GM15510 (cell line): ENCODE data around the gene TMEM108.

ENCODE experiments used
- POLR2A ChIP-seq: IDR thresholded peaks from 3 replicates; pipeline ENCODE4 v1.6.1; 2011; ENCODE audit warnings: borderline replicate concordance; ENCODE audit not compliant: insufficient read length; ENCODE audit errors: extremely low read depth

TMEM108 gene

DNA sequence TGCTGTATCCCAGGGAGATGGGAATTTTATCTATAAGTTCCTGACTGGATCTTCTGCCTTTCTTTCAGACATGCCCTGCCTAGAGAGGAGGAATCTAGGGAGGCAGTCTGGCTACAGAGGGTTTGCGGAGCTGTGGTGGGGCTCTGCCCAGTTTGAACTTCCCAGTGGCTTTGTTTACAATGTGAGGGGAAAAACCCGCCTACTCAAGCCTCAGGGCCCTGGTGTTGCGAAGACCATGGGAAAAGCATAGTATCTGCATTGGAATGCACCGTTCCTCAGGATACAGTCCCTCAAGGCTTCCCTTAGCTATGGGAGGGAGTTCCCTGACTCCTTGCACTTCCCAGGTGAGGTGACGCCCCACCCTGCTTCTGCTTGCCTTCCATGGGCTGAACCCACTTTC is 168.7 kb downstream of the TMEM108 start:
- no peak for TF ChIP-seq POLR2A

DNA sequence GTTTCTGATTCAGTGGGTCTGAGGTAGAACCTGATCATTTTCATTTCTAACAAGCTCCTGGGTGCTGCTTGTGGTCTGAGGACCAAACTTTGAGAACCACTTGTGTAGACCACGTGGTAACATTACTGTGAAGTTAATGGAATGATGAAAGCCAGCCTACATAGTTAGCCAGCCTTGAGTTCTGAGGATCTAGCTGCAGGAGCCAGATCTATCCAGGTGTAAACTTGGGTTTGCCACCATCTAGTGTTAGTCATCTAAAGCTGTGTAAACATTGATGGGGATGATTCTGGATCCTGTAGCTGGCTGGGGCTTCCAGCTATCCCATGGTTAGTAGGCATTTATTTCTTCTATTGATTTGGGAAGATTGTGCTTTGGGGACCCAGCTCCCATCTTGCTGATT is 170.0 kb downstream of the TMEM108 start:
- no peak for TF ChIP-seq POLR2A

DNA sequence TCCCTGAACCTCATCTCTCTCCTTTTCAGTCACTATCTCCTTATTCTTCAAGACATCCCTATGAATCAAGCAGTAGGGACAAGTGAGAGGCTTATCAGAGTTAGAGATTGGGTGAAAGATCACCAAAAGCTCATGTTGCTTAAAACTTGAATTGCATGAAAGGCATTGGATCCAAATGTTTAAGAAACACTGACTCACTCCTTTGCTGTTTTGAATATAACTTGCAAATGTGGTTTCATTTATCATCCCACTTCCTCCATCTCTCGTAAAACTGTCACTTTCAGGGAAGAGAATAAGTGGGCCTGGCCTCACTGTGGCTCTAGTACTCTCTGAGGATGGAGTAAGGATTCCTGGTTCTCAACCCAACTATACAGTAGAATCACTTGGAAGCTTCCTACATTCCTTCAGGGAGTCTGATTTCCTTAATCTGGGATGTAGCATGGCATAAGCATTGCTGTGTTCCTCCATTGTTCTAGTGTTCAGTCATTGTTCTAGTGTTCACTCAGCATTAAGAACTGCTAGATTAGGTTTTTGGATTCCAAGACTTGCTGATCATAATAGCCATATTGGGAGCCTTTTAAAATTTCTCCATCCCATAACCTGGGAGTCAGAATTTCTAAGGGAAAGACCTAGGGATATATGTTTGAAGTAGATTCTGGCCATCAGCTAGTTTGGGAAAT is 171.8 kb downstream of the TMEM108 start:
- TF ChIP-seq POLR2A: no peak

DNA sequence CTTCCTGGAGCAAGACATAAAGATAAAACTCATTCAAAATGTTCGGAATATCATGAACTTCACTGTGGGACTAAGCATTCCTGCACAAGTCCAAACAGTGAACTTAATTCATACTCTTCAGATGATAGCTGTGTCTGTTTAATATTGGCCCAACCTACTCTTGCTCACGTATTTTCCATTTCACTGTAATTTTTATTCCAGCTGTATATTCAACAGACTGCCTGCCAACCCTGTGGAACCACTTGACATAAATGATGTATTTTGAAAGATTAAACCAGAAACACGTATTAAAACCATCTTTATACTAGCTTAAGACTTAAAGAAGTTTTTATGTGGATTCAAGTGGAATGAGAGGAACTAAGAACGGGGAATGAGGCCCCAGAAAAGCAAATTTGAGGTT is 172.5 kb downstream of the TMEM108 start:
- TF ChIP-seq POLR2A: no peak

DNA sequence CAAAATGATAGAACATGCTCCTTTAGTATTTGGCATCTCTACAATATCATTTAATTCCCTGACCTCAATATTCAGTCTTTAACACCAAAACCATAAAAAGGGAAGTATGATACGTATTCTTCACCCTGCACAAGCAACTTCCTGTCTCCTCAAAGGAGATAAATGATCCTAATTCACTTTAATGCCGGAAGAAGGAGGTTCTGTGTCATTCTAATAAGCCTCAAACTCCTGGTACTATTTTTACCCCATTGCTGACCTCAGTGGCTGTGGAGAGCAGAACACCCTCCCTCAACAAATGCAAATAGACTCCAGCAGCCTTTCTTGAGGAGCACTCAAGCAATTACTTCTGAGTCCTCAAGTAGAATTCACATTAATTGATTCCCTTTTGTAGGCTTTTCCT is 173.3 kb downstream of the TMEM108 start:
- TF ChIP-seq POLR2A: no peak

DNA sequence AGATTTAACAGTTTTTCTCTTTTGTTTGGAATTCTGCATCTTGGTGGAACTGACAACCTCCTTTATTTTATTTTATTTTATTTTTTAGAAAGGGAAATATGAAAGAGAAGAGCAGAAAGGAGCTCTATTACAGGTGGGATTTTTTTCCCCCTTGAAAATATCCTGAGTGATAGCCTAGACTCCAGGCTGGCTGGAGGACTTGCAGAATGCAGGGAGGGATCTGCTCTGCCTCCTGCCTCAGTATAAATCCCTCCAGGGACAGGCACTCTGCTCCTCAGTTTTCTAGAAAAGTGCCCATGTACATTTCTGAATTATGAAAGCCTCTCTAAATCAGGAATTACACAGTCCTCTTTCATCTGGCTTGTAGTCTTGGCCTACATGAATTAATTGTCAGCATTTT is 173.7 kb downstream of the TMEM108 start:
- TF ChIP-seq POLR2A: no peak

DNA sequence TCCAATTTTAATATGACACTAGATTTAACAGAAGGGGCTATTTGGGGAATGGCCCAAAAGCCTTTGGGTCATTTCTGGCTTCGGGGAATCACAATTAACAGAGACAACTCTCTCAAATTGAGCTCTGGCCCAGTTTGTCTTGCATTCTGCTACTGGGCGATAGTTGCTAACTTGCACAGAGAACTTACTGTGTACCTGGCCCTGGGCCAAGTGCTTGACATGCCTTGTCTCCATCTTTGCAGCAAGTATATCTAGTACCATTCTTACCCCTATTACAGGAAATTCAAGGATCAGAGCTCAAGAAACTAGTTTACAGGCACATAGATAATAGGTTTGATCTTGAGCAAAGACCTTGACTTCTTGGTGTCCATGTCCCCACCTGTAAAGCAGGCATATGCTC is 175.7 kb downstream of the TMEM108 start:
- no peak for TF ChIP-seq POLR2A

DNA sequence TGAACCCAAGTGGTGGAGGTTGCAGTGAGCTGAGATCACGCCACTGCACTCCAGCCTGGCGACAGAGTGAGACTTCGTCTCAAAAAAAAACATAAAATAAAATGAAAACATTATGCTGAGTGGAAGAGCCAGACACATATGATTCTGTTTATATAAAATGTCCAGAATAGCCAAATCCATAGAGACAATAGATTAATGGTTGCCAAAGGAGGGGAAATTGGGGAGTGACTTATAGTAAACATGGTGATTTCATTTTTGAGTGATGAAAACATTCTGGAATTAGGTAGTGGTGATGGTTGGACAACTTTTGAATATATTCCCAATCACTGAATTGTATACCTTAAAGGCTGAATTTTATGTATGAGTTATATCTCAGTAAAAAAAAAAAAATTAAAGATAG is 189.6 kb downstream of the TMEM108 start:
- TF ChIP-seq POLR2A: no peak

DNA sequence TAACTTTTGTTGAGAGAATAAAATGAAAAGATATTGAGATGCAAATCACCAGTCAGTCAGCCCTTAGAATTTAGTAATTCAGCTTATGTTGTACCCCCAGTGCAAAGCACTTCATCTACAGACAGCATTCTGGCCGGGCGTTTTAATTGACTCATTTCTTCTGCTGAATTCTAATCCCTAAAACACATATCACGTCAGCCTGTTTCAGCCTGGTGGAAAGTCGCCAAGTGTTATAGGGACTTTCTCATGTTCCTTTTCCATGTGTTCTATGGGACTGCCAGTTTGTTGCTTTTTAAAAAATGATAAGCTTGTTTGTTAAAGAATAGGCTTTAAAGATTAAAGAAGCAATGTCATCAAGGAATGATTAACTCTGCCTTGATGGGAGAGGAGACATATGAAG is 192.0 kb downstream of the TMEM108 start:
- TF ChIP-seq POLR2A: no peak

DNA sequence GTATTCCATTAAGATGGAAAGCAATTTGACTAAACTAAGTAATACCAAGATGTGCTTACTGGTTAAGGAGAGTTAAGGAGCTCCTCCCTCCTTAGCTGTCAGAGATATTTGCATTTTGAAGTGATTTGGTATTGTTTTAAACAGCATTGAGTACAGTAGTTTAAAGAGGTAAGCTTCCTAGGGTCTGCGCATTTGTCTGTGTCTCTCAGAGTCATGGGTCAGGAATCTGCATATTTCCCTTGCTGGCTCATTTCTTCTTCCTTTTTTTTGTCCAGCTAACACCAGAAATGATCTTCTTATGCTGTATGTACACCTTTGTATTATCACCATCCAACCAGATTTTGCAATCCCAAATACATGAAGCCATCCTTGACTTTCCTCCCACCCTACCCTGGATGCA is 198.7 kb downstream of the TMEM108 start:
- TF ChIP-seq POLR2A: no peak

DNA sequence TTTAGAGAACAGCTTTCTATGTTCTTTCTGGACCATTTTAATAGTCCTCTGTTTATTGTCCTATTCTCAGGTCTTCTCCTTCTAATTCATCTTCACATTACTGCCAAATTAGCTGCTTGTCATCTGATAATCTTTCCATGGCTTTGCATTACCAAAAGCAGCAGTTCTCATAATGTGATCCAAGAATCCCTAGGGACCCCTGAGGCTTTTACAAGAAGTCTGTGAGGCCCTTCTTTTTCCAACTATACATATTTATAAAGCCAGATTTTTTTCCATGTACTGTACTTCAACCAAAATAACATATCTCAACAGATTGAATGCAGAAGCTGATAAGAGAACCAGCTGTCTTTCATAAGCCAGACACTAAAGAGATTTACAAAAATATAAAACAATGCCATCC is 199.2 kb downstream of the TMEM108 start:
- TF ChIP-seq POLR2A: no peak

DNA sequence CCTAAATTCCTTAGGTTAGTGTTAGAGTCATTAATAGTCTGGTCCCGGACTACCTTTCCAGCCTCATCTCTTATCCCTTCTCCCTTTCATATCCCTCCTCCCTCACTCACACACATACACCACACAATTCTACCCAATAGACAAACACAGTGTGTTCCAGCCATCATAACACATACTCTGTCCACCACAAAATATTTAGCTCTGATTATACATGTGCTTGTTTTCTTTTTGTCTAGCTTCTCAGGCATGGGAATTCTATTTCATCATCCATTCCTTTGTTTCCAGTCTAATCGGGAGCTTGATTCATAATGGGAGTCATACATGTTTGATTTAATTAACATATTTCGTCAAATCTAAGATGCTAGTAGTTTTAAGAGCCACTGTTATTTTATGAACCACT is 199.8 kb downstream of the TMEM108 start:
- TF ChIP-seq POLR2A: no peak

DNA sequence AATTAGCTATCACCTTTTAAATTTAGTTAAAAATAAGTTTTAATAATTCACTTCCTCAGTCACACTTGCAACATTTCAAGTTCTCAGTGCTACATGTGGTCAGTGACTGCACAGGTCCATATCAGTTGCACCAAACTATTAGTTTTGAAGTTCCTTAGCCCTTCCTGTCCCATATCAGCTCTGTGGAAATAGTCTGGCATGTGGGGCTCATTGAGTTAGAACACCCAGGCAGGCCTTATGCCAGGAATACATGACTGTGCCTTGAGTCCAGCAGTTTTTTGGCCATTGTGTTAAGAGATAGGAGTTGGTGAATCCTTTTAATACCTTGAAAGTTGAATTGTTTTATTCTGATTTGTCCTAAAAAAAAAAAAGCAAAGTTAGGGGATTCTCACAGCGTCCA is 207.9 kb downstream of the TMEM108 start:
- no peak for TF ChIP-seq POLR2A

DNA sequence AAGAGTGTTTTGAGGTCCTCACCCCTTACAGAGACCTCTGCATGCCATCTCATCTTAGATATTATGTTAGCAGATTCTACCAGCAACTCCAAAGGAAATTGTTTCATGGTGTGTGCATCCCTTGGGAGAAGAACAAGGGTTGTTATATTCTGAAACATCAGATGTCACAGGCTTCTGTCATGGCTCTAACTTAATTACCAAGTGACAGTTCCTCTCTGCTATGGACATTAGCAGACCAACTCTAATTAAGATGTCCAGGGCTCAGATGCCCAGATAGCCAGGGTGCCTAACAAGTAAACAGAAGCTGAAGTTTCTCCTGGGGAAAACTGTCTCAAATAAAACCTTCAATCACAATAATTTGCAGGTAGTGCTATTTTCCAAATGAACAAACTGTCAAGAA is 208.6 kb downstream of the TMEM108 start:
- TF ChIP-seq POLR2A: no peak

DNA sequence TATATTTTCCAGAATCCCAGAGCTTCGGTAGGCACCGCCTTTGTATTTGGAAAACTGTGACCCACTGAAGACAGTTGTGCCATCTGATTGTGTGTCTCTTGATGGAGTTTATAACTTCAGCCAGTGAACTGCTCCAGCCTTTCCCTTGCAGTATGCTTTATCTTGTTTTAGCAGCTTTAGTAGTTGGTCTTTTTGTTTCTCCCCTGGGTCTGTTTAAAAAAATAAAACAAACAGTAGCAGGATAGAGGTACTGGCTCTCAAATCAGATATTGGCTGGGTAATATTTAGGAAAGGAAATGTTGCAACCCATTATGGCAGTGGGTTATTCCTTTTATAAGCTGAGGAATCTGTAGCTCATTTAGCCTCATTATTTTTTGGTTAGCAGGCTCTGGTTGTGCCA is 210.2 kb downstream of the TMEM108 start:
- no peak for TF ChIP-seq POLR2A

DNA sequence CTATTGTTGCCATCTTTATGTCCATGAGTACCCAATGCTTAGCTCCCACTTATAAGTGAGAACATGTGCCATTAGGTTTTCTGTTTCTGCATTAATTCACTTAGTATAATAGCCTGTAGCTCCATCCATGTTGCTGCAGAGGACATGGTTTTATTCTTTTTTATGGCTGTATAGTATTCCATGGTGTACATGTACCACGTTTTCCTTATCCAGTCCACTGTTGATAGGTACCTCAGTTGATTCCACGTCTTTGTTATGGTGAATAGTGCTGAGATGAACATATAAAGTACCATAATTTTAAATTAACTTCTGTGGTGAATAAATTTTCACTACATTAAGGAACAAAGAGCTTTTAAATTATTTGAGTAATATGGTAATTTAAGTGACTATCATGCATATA is 211.3 kb downstream of the TMEM108 start:
- no peak for TF ChIP-seq POLR2A

DNA sequence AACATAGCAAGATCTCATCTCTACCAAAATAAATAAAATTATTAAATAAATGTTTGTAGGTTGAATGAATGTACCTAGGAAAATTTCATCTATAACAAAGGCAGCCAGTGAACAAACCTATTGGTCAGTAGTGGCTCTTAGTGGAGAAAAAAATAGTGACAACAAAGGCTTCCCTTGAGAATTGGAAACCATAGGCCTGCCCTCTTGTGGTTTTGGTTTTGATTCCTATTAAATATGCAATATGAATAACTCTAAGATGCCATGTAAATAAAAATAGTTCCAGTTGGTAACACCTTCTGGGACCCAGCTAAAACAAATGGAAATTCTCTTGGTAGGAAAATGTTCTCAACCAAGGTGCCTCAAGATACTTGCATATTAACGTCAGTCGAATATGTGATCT is 216.0 kb downstream of the TMEM108 start:
- TF ChIP-seq POLR2A: no peak
